GM19455 (cell line): ENCODE measurements around the gene BRIP1.
A peak's percentile ranks its signal among the peaks of the same experiment; 100 is the strongest.
"Not testable (repeated sequence)": the region's sequence is repeated elsewhere in the genome, so short reads cannot be mapped to it uniquely, and the experiment has no call there.

ENCODE experiments used
- ATAC-seq: cut with Tn5 transposase; IDR thresholded peaks from one replicate; pipeline ENCODE4 v1.9.1; 2021; ENCODE audit not compliant: unreplicated experiment

BRIP1 gene

GRCh38 chr17:61867033-61867432 lies 3.7 kb upstream of the BRIP1 start:
- ATAC-seq = no peak

- ATAC-seq = peak; percentile 21
Observed at GRCh38 chr17:61863801-61864126, 436 bp upstream of the BRIP1 start.

- no peak for ATAC-seq
Observed at GRCh38 chr17:61862105-61862574, 1.2 kb downstream of the BRIP1 start.

GRCh38 chr17:61860397-61860796 lies 2.9 kb downstream of the BRIP1 start:
- not testable (repeated sequence) for ATAC-seq

GRCh38 chr17:61856035-61856434 lies 7.3 kb downstream of the BRIP1 start:
- no peak for ATAC-seq

GRCh38 chr17:61852857-61853256 lies 10.5 kb downstream of the BRIP1 start:
- no peak for ATAC-seq

GRCh38 chr17:61849674-61850073 lies 13.7 kb downstream of the BRIP1 start:
- ATAC-seq = no peak

GRCh38 chr17:61848896-61849295 lies 14.4 kb downstream of the BRIP1 start:
- ATAC-seq = no peak

- no peak for ATAC-seq
Observed at GRCh38 chr17:61848247-61848646, 15.1 kb downstream of the BRIP1 start.

GRCh38 chr17:61847659-61848058 lies 15.7 kb downstream of the BRIP1 start:
- ATAC-seq = no peak

- ATAC-seq = no peak
Observed at GRCh38 chr17:61846761-61847375, 16.5 kb downstream of the BRIP1 start.

GRCh38 chr17:61846088-61846487 lies 17.2 kb downstream of the BRIP1 start:
- ATAC-seq = no peak

- ATAC-seq = no peak
Observed at GRCh38 chr17:61843435-61843834, 19.9 kb downstream of the BRIP1 start.

- no peak for ATAC-seq
Observed at GRCh38 chr17:61842899-61843298, 20.4 kb downstream of the BRIP1 start.

- no peak for ATAC-seq
Observed at GRCh38 chr17:61839300-61839786, 24.0 kb downstream of the BRIP1 start.

GRCh38 chr17:61837175-61838051 lies 25.9 kb downstream of the BRIP1 start:
- ATAC-seq = no peak

- no peak for ATAC-seq
Observed at GRCh38 chr17:61836266-61837174, 26.8 kb downstream of the BRIP1 start.

GRCh38 chr17:61835606-61836005 lies 27.7 kb downstream of the BRIP1 start:
- no peak for ATAC-seq

- no peak for ATAC-seq
Observed at GRCh38 chr17:61834610-61835009, 28.7 kb downstream of the BRIP1 start.

- no peak for ATAC-seq
Observed at GRCh38 chr17:61833536-61834193, 29.7 kb downstream of the BRIP1 start.

GRCh38 chr17:61832463-61832862 lies 30.9 kb downstream of the BRIP1 start:
- no peak for ATAC-seq
